ENCODE data around the gene ANKRD10.

The ANKRD10 gene

GRCh38 chr13:110873639-110874507 lies 41.0 kb downstream of the ANKRD10 start:
- Histone ChIP-seq H3K36me3 (0 out of 2 replicates have a peak, but pooled peaks cover under 1% of the 10 kb centered on the region), H3K4me3 (ENCODE audit: low read depth, low read length) (peak overlapping the region; percentile 48), H3K27me3 (ENCODE audit: insufficient read depth, low read depth, severe bottlenecking) (no peaks in the 10 kb centered on the region), H3K9me3 (ENCODE audit: severe bottlenecking) (no peaks in the 10 kb centered on the region), H3K27ac (peak overlapping the region; percentile 25; the same call in 1 of the 2 replicates)
- TF ChIP-seq, protein P1, sequence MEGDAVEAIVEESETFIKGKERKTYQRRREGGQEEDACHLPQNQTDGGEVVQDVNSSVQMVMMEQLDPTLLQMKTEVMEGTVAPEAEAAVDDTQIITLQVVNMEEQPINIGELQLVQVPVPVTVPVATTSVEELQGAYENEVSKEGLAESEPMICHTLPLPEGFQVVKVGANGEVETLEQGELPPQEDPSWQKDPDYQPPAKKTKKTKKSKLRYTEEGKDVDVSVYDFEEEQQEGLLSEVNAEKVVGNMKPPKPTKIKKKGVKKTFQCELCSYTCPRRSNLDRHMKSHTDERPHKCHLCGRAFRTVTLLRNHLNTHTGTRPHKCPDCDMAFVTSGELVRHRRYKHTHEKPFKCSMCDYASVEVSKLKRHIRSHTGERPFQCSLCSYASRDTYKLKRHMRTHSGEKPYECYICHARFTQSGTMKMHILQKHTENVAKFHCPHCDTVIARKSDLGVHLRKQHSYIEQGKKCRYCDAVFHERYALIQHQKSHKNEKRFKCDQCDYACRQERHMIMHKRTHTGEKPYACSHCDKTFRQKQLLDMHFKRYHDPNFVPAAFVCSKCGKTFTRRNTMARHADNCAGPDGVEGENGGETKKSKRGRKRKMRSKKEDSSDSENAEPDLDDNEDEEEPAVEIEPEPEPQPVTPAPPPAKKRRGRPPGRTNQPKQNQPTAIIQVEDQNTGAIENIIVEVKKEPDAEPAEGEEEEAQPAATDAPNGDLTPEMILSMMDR (IDR thresholded peaks at IDR 0.05; ENCODE audit: low read depth, low read length) = no peak
- no peak for DNase-seq

GRCh38 chr13:110872768-110873638 lies 41.9 kb downstream of the ANKRD10 start:
- TF ChIP-seq, protein P1 (IDR thresholded peaks at IDR 0.05; ENCODE audit: low read depth, low read length) = no peak
- Histone ChIP-seq H3K4me3 (ENCODE audit: low read depth, low read length) (no peak overlapping the region), H3K9me3 (ENCODE audit: severe bottlenecking) (no peaks in the 10 kb centered on the region), H3K27ac (no peak overlapping the region), H3K27me3 (ENCODE audit: insufficient read depth, low read depth, severe bottlenecking) (no peaks in the 10 kb centered on the region), H3K36me3 (no peaks in the 10 kb centered on the region)
- no peak for DNase-seq

GRCh38 chr13:110872034-110872767 lies 42.7 kb downstream of the ANKRD10 start:
- Histone ChIP-seq H3K4me3 (ENCODE audit: low read depth, low read length) (no peak overlapping the region), H3K27me3 (ENCODE audit: insufficient read depth, low read depth, severe bottlenecking) (no peaks in the 10 kb centered on the region), H3K27ac (no peak overlapping the region), H3K36me3 (no peaks in the 10 kb centered on the region), H3K9me3 (ENCODE audit: severe bottlenecking) (no peaks in the 10 kb centered on the region)
- TF ChIP-seq, protein P1 (IDR thresholded peaks at IDR 0.05; ENCODE audit: low read depth, low read length) = no peak
- DNase-seq = no peak

- TF ChIP-seq, protein P1 (IDR thresholded peaks at IDR 0.05; ENCODE audit: low read depth, low read length) = no peak
- no peak for DNase-seq
- no peak overlapping the region for H3K27ac ChIP-seq
Observed at GRCh38 chr13:110869805-110870706, 44.8 kb downstream of the ANKRD10 start.

More at GRCh38 chr13:110869805-110870706, 44.8 kb downstream of the ANKRD10 start:
- H3K4me3 ChIP-seq (ENCODE audit: low read depth, low read length) = no peak overlapping the region
- H3K36me3 ChIP-seq = no peaks in the 10 kb centered on the region
- H3K27me3 ChIP-seq (ENCODE audit: insufficient read depth, low read depth, severe bottlenecking) = no peaks in the 10 kb centered on the region
- peaks cover 3% of the 10 kb centered on the region for H3K9me3 ChIP-seq (ENCODE audit: severe bottlenecking)
